Activated CD8-positive, alpha-beta memory T cell treated with anti-CD3 and anti-CD28 coated beads for 4 hours (primary cell): ENCODE results near the gene MMS22L.
A peak's percentile ranks its signal among the peaks of the same experiment; 100 is the strongest.

Experiments
- DNase-seq, 2 donors: peaks; one replicate each; pipeline ENCODE4 v3.0.0-alpha.2; 2020; ENCODE audit warnings: low read depth in 2 of 2

Gene MMS22L, protein sequence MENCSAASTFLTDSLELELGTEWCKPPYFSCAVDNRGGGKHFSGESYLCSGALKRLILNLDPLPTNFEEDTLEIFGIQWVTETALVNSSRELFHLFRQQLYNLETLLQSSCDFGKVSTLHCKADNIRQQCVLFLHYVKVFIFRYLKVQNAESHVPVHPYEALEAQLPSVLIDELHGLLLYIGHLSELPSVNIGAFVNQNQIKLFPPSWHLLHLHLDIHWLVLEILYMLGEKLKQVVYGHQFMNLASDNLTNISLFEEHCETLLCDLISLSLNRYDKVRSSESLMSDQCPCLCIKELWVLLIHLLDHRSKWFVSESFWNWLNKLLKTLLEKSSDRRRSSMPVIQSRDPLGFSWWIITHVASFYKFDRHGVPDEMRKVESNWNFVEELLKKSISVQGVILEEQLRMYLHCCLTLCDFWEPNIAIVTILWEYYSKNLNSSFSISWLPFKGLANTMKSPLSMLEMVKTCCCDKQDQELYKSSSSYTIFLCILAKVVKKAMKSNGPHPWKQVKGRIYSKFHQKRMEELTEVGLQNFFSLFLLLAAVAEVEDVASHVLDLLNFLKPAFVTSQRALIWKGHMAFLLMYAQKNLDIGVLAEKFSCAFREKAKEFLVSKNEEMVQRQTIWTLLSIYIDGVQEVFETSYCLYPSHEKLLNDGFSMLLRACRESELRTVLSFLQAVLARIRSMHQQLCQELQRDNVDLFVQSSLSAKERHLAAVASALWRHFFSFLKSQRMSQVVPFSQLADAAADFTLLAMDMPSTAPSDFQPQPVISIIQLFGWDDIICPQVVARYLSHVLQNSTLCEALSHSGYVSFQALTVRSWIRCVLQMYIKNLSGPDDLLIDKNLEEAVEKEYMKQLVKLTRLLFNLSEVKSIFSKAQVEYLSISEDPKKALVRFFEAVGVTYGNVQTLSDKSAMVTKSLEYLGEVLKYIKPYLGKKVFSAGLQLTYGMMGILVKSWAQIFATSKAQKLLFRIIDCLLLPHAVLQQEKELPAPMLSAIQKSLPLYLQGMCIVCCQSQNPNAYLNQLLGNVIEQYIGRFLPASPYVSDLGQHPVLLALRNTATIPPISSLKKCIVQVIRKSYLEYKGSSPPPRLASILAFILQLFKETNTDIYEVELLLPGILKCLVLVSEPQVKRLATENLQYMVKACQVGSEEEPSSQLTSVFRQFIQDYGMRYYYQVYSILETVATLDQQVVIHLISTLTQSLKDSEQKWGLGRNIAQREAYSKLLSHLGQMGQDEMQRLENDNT

GRCh38 chr6:97282726-97283617 lies at the start of gene MMS22L:
TSS of gene MMS22L (minus strand) at chr6:97283216. CDS start at chr6:97282477, 739 bp downstream.
- DNase-seq = peak; percentile 81 to 86

DNA sequence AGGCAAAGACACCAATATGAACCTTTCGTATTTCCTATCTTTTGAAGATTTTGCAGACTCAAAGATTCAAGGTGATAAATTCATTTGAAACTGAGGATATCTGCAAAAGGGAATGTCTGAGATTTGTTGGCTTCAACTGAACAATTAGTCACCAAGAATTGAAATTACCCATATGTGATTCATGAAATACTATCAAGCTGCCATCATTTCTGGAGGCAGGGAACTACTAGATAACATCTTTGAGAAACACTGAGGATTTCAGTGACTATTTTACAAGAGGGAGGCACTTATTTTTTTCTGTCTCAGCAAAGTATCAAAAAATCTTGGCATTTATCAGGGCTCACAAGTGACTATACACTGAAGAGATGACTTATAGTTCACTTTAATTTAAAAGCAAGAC lies 39.8 kb upstream of the MMS22L start:
- DNase-seq = no peak

GRCh38 chr6:97322226-97322625 lies 39.2 kb upstream of the MMS22L start:
- DNase-seq = no peak

DNA sequence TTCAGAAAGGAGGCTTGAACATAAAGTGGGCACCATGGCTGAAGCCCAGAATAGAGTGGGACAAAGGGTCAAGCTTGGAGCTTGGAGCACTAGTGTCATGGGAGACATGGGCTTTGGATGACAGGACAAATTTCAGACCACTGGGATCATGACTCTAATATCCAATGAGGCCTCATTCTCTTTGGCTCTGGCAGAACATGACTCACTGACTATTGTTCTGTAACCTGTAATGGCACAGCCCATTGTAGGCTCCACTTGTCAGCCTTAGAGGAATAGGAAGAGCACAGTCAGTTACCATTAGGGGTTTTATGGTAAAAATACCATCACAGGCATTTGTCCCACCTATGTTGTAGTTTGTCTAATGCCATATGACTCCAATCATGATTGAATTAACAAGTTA lies 34.0 kb upstream of the MMS22L start:
- no peak for DNase-seq

DNA sequence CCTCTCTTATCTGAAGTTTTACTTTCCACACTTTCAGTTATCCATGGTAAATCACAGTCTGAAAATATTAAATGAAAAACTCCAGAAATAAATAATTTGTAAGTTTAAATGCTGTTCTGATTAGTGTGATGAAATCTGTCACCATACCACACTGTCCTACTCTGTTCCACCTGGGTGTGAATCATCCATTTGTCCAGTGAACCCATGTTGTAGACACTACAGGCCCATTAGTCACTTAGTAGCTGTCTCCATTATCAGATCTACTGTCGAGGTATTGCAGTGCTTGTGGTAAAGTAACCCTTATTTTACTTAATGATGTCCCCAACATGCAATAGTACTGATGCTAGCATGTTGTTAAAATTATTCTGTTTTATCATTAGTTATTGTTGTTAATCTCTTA lies 29.2 kb upstream of the MMS22L start:
- DNase-seq = no peak

DNA sequence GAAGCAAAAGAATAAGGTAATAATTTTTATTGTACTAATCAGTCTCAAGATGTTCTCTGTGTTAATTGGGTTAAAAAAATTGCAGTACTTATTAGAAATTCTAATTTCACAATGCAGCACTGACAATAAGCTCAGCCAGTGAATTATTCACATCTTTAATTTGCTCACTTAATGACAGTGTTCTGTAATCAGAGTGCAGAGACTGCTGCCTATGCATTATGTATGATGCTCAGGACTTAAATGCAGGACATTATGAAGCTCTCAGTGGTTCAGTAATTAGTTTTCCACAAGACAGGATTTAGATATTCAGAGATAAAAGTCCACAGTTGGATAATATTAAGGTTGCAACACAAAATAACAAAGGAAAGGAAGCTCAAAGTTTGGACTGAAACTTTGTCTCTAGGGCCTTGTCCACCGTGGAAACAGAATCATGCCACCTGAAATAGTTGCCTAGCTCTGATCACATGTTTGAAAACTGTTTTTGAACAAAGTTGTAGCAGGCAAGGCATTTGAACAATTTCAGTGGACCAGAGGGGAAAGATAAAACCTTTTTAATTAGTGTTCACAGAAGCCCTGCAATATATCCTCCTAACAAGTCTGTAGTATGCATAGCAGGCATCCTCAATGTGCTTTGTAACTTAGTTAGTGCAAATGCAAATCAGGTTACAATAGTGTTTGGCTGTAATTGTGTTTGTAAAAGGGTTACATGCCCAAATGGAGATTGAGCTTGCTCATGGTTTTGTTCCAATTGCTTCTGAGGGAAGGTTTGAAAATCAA lies 23.7 kb upstream of the MMS22L start:
- DNase-seq = no peak

DNA sequence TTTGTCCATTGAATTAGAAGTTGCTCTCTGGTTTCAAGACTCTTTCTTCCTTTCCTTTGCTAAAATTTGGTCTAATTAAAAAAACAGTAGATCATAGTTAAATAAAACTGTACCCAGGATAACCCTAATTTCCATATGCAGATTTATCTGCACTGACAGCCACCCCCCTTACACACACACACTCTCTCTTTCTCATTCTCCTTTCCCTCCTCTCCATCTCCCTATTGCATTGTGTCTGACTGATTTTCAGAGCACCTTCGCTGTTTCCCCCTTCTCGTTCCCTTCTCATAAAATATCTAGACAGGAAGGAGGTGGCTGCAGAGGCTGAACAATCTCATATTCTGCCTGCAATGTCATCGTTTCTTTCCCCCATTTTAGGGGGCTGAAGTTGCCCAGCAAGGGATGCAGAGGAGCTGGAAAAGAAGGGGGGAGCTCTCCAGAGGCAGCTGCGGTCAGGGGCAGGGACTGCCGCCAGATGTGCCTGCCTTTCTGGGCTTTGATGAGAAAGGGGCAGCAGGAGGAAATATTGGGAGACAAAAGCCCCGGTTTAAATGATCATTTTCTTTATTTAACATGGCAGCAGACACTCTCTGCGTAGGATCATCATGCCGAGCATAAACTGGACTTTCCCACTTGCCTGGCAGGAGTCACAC lies 22.5 kb upstream of the MMS22L start:
- DNase-seq = no peak

DNA sequence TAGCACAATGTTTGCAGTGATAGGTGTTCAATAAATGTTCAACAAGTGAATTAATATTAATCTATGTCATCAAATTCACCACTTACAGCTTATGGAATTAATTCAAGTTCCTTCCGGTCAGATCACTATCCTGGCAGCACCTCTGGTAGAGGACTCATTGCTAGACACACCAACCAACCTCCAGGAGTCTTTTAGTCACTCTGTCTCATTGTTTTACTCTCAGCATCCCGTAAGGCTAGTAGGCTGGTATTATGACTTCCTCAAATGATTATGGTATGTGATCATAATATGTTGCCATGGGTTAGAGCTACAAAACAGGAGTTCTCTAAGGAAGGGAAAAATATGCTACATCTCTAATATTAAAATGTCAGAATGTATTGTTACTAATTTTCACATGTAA lies 21.7 kb upstream of the MMS22L start:
- DNase-seq = no peak

DNA sequence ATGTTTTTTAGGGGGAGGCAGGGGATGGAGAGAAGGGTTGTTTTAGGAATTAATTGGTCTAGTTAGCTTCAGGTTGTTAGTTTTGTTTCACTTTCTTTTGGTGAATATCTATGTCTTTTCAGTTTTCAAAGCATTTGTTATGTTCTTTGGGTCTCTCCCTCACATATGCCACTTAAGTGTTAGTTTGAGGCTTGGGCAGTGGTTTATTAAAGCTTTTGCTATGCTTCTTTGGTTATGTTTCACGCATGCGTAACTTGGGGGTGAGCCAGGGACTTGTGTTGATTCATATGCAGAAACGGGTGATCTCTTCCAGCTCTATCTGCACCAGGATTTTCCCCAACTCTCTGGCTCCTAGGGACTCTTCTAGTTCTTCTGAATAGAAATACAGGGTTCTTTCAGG lies 11.4 kb upstream of the MMS22L start:
- no peak for DNase-seq

- no peak for DNase-seq
Observed at GRCh38 chr6:97293198-97293696, 10.2 kb upstream of the MMS22L start.

GRCh38 chr6:97292671-97293070 lies 9.7 kb upstream of the MMS22L start:
- no peak for DNase-seq

- DNase-seq = no peak
Observed at GRCh38 chr6:97291896-97292295, 8.9 kb upstream of the MMS22L start.

DNA sequence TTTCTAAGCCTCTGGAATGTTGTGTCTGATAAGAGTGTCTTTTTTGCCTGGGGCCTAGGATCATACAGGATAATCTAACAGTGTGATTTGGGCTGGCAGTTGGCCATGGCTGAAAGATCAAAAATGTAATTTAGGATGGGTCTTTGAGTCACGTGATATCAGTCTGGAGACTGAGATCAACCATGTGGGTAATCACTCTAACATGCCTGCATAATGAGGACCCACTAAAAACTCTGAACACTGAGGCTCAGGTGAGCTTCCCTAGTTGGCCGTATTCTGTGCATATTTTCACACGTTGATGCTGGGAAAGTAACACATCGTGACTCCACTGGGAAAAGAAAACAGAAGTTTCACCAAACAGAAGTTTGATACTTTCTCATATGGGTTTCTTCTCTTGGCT lies 6.3 kb upstream of the MMS22L start:
- no peak for DNase-seq

DNA sequence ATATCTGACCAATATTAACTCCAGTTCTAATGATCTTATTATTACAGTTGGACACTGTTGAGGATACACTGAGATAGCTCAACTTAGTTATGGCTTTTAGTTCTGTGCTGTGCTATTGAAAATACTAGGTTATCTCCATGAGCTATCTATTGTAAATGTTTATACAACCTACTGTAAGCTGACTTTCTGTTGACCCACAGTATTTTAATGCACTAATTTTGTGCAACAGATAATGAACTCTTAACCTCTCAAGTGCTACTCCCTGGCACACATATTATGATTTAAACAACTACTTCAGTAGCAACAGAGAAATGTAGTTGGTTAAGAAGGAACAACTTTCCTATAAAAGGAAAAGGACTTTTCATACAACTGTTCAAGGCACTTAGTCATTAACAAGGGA lies 5.2 kb upstream of the MMS22L start:
- DNase-seq = no peak

DNA sequence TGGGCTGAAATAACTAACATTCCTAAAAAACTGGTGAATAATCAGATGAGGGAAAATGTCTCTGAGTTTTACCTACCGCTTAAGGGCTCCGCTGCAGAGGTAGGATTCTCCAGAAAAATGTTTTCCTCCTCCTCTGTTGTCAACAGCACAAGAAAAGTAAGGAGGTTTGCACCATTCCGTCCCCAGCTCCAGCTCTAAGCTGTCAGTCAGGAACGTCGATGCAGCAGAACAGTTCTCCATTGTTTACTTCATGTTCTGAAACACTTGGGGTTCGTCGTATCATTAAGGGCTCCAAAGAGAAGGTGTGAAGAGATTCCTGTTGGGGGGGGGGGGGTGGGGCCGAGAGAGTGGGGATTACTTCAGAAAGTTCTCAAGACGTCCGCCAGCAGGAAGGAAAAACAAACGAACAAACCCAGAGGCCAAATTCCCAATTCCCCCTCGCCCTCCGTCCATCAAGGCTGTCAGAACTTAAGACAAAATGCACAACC lies 734 bp downstream of the MMS22L start:
- DNase-seq = no peak

- DNase-seq = no peak
Observed at GRCh38 chr6:97280766-97281165, 2.2 kb downstream of the MMS22L start.

- no peak for DNase-seq
Observed at GRCh38 chr6:97275804-97276203, 7.2 kb downstream of the MMS22L start.

DNA sequence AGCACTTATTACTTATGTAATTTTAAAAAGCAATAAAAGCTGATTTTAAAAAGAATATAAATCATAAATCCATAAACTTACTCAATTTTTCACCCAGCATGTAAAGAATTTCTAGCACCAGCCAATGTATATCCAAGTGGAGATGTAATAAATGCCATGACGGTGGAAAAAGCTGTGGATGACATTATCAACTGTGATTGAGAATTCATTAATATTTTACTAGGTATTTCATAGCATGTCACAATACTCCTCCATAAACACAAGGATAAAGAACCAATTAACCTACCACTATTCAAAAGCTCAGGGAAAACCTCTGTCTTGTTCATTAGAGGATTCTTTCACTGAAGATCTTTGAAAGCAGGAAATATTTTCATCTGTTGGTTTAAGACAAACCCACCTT lies 13.2 kb downstream of the MMS22L start:
- no peak for DNase-seq

DNA sequence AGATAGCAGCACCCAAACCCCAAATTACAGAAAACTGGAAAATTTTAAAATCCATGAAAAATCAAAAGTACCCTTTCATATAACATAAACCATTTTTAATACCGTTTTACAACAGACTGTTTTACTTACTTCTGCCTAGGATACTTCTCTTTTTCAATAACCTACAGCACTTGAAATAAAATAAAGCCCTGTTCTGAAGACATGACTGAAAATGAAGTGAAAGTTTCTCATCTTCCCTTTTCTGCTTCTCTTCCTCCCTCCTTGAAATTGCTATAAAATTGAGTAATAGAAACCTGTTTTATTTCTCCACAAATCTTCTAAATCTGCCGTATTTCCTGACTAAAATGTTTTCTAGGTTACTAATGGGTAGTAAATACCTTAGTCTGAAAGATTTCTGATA lies 20.3 kb downstream of the MMS22L start:
- DNase-seq = no peak

- no peak for DNase-seq
Observed at GRCh38 chr6:97246842-97247241, 36.2 kb downstream of the MMS22L start.
